HCT116 (cell line): ENCODE results near the gene DMWD. TPM values are rescaled to one million over a fixed set of nuclear protein-coding genes. Genes with fewer than 3 reads are reported as not detected.

Experiments
- ATAC-seq: fragments of 200-7000 bp; cut with Tn5 transposase; 2 replicates; pipeline ENCODE4 v1.9.1; 2020; ENCODE audit warnings: mild to moderate bottlenecking, moderate library complexity
- BruUV-seq: library from RNA; stranded (reverse); fragments of 400-500 nt; replicated peaks from 2 replicates; lab custom pipeline; 2021; lab: Mats Ljungman, UMichigan
- CTCF ChIA-PET: fragments of 300-600 bp; sonication (Branson Sonifier 250); formaldehyde crosslinking; loops from one replicate; lab custom pipeline; 2021; ENCODE audit warnings: antibody characterized with exemption; lab: Charles Lee
- POLR2A ChIA-PET: fragments of 300-600, 350-600 bp; sonication (Branson Sonifier 250); formaldehyde crosslinking; loops from one replicate; lab custom pipeline; 2021; ENCODE audit warnings: antibody characterized with exemption; lab: Charles Lee
- RAD21 ChIA-PET, 2 experiments: fragments of 300-600 bp; sonication (Branson Sonifier 250); formaldehyde crosslinking; loops; one replicate each; lab custom pipeline; 2023; ENCODE audit warnings: low total read pairs in 2 of 2; ENCODE audit not compliant: uncharacterized antibody in 2 of 2, unreplicated experiment in 2 of 2, low non-redundant PET in 1 of 2; lab: Charles Lee
- DNase-seq: peaks from one replicate; pipeline ENCODE4 v3.0.0-alpha.2; 2010; ENCODE audit warnings: low read depth, low spot score
- H2AFZ ChIP-seq: fragments of 200-600 bp; shearing (Covaris generic), sonication (generic); 2 replicates; pipeline ENCODE4 v1.6.1; 2017; ENCODE audit warnings: low read depth, mixed run types, mixed read lengths, antibody characterized with exemption, low read length; ENCODE audit not compliant: poor library complexity, severe bottlenecking
- H3K27ac ChIP-seq: 2 replicates; pipeline ENCODE4 v1.5.1; 2012; ENCODE audit warnings: low read depth, low read length
- H3K27me3 ChIP-seq: fragments of 200-600 bp; sonication (generic); 2 replicates; pipeline ENCODE4 v1.6.1; 2016; ENCODE audit warnings: mixed run types, low read length, mixed read lengths; ENCODE audit not compliant: insufficient read depth
- H3K36me3 ChIP-seq, 2 experiments: fragments of 200-500 bp in 1 of 2; fragments of 200-600 bp in 1 of 2; sonication (Bioruptor generic) in 1 of 2; sonication (generic) in 1 of 2; 2 replicates each; pipeline versions ENCODE4 v1.5.1 to v1.6.1; 2014 to 2016; ENCODE audit warnings: low read length in 2 of 2, inconsistent platforms in 1 of 2, mixed read lengths in 1 of 2, mixed run types in 1 of 2; ENCODE audit not compliant: insufficient read depth in 2 of 2, control insufficient read depth in 1 of 2
- H3K4me1 ChIP-seq, 2 experiments: fragments of 200-600 bp in 1 of 2; sonication (generic) in 1 of 2; 2 replicates each; pipeline versions ENCODE4 v1.5.1 to v1.6.1; 2012 to 2017; ENCODE audit warnings: low read length in 2 of 2, inconsistent platforms in 1 of 2, mild to moderate bottlenecking in 1 of 2, mixed read lengths in 1 of 2, mixed run types in 1 of 2, moderate library complexity in 1 of 2; ENCODE audit not compliant: insufficient read depth in 2 of 2, control insufficient read depth in 1 of 2
- H3K4me2 ChIP-seq: fragments of 200-600 bp; sonication (generic); 2 replicates; pipeline ENCODE4 v1.6.1; 2017; ENCODE audit warnings: mixed run types, low read length, mixed read lengths
- H3K4me3 ChIP-seq, 2 experiments: fragments of 200-600 bp in 1 of 2; sonication (generic) in 1 of 2; replicated peaks in 1 of 2; 2 replicates each; pipeline ENCODE4 v1.5.1; 2011 to 2016; ENCODE audit warnings: low read length in 2 of 2, control low read depth in 1 of 2, low read depth in 1 of 2, mild to moderate bottlenecking in 1 of 2, mixed read lengths in 1 of 2, mixed run types in 1 of 2
- H3K79me2 ChIP-seq: fragments of 200-600 bp; sonication (generic); 2 replicates; pipeline ENCODE4 v1.6.1; 2017; ENCODE audit warnings: mild to moderate bottlenecking, mixed run types, low read length, moderate library complexity, mixed read lengths; ENCODE audit not compliant: insufficient read depth
- H3K9ac ChIP-seq: fragments of 200-600 bp; sonication (generic); 2 replicates; pipeline ENCODE4 v1.6.1; 2016; ENCODE audit warnings: low read length, mixed read lengths
- H3K9me2 ChIP-seq: fragments of 200-600 bp; sonication (generic), shearing (Covaris generic); 2 replicates; pipeline ENCODE4 v1.6.1; 2017; ENCODE audit warnings: mixed run types, mild to moderate bottlenecking, moderate library complexity; ENCODE audit not compliant: insufficient read depth
- H3K9me3 ChIP-seq, 2 experiments: fragments of 200-500 bp in 1 of 2; fragments of 200-600 bp in 1 of 2; sonication (Bioruptor generic) in 1 of 2; sonication (generic) in 1 of 2; 2 replicates each; pipeline ENCODE4 v1.6.1; 2014 to 2017; ENCODE audit warnings: low read length in 2 of 2, mixed read lengths in 2 of 2, inconsistent platforms in 1 of 2, low read depth in 1 of 2, mild to moderate bottlenecking in 1 of 2, mixed run types in 1 of 2, moderate library complexity in 1 of 2; ENCODE audit not compliant: control insufficient read depth in 1 of 2, insufficient read depth in 1 of 2
- H4K20me1 ChIP-seq: fragments of 200-600 bp; sonication (generic), shearing (Covaris generic); 2 replicates; pipeline ENCODE4 v1.6.1; 2017; ENCODE audit warnings: mixed run types, mild to moderate bottlenecking, moderate library complexity; ENCODE audit not compliant: insufficient read depth
- CBX3 ChIP-seq: IDR thresholded peaks from 2 replicates; pipeline ENCODE4 v1.6.1; 2012; ENCODE audit warnings: low read depth
- CEBPB ChIP-seq: IDR thresholded peaks from 2 replicates; pipeline ENCODE4 v1.6.1; 2012; ENCODE audit warnings: low read depth
- CTCF ChIP-seq, 3 experiments: fragments of 200-600 bp in 1 of 3; sonication (generic) in 1 of 3; IDR thresholded peaks in 2 of 3; conservative IDR thresholded peaks in 1 of 3; 2 replicates each; pipeline ENCODE4 v1.5.1; 2012 to 2017; ENCODE audit warnings: low read depth in 2 of 3, low read length in 2 of 3, antibody characterized with exemption in 1 of 3, borderline replicate concordance in 1 of 3, control low read depth in 1 of 3, mild to moderate bottlenecking in 1 of 3, mixed read lengths in 1 of 3, mixed run types in 1 of 3, moderate library complexity in 1 of 3; ENCODE audit not compliant: insufficient read depth in 1 of 3
- EZH2 ChIP-seq: fragments of 200-600 bp; sonication (generic); IDR thresholded peaks from 2 replicates; pipeline ENCODE4 v1.6.1; 2017; ENCODE audit warnings: antibody characterized with exemption, mixed run types
- EZH2phosphoT487 ChIP-seq: fragments of 200-600 bp; IDR thresholded peaks from 2 replicates; pipeline ENCODE4 v1.6.1; 2018; ENCODE audit warnings: antibody characterized with exemption, borderline replicate concordance
- JUND ChIP-seq: IDR thresholded peaks from 2 replicates; pipeline ENCODE4 v1.6.1; 2012
- MAX ChIP-seq: IDR thresholded peaks from 2 replicates; pipeline ENCODE4 v1.6.1; 2012
- POLR2A ChIP-seq: IDR thresholded peaks from 2 replicates; pipeline ENCODE4 v1.7.0; 2011; ENCODE audit warnings: borderline replicate concordance; ENCODE audit not compliant: insufficient read depth, insufficient read length; ENCODE audit errors: extremely low read depth
- SIN3A ChIP-seq: IDR thresholded peaks from 2 replicates; pipeline ENCODE4 v1.6.1; 2012; ENCODE audit warnings: low read depth
- SP1 ChIP-seq: IDR thresholded peaks from 2 replicates; pipeline ENCODE4 v1.6.1; 2012; ENCODE audit warnings: low read depth
- intact Hi-C: fragments of 100-400 bp; cut with micrococcal nuclease; formaldehyde crosslinking; loops from 2 replicates; pipeline ENCODE4 v1.10.0; 2022
- total RNA-seq: library from RNA; stranded (reverse); gene quantifications from one replicate; pipeline ENCODE4 v1.2.1, GENCODE V29; 2021; ENCODE audit not compliant: unreplicated experiment

Gene DMWD
- total RNA-seq, 1 experiment from 2014 or later = 56.8 TPM

GRCh38 chr19:45815481-45816216 lies 23.0 kb upstream of the DMWD start:
- POLR2A ChIA-PET = no interaction called here
- intact Hi-C loops = no loop called here
- TF ChIP-seq CBX3 (no peak), CTCF (IDR thresholded peaks at IDR 0.05 in 2 of 3, conservative IDR thresholded peaks at IDR 0.05 in 1 of 3; ENCODE audit: borderline replicate concordance in 1 of 3, insufficient read depth in 1 of 3, low read depth in 2 of 3, low read length in 2 of 3) (no peak), CEBPB (no peak), POLR2A (no peak), SIN3A (no peak), EZH2phosphoT487 (no peak), JUND (no peak), MAX (no peak), SP1 (no peak), EZH2 (no peak)
- CTCF ChIA-PET = interaction anchor here (1.8 to 3.8 kb wide), 2 partner anchors 10 to 262 kb away, joined by 17 to 21 read pairs; no protein-coding TSS in a partner anchor
- no peaks in the 10 kb centered on the region for H4K20me1 ChIP-seq
- DNase-seq (no peak), ATAC-seq (no peak)
- no peak overlapping the region for H3K27ac ChIP-seq
- H3K9me2 ChIP-seq = no peaks in the 10 kb centered on the region
- RAD21 ChIA-PET = no interaction called here
- TSS peak; percentile 38 for BruUV-seq
- H3K79me2 ChIP-seq = no peaks in the 10 kb centered on the region
- H3K9ac ChIP-seq = no peak overlapping the region
- H3K4me3 ChIP-seq = no peak overlapping the region
- no peaks in the 10 kb centered on the region for H3K27me3 ChIP-seq
- H3K4me2 ChIP-seq = no peak overlapping the region
- no peaks in the 10 kb centered on the region for H3K9me3 ChIP-seq
- peaks cover 3 to 11% of the 10 kb centered on the region in 2 experiments; a peak in 3 of 4 replicates for H3K4me1 ChIP-seq
- no peak overlapping the region for H2AFZ ChIP-seq
- peaks cover 5 to 8% of the 10 kb centered on the region in 2 experiments; a peak in 3 of 4 replicates for H3K36me3 ChIP-seq
